Posterior vena cava (tissue), 2 donors: ENCODE measurements around the gene GSTCD. TPM values are rescaled to one million over a fixed set of nuclear protein-coding genes. Genes with fewer than 3 reads are reported as not detected.

Experiments
- DNase-seq: peaks from one replicate; pipeline ENCODE4 v3.0.0-alpha.2; 2020; ENCODE audit warnings: low spot score
- intact Hi-C, 2 donors: fragments of 100-400 bp; cut with DNase I; formaldehyde crosslinking; loops; one replicate each; pipeline versions ENCODE4 v1.14.1 to v1.14.2; 2022 to 2023
- total RNA-seq, 2 donors: library from RNA; stranded (reverse); fragmentation: NEBNext Ultra II Directional; extraction: Animal tissue kit (Norgen Biotek cat#: 25700); gene quantifications; one replicate each; pipeline ENCODE4 v1.2.1, GENCODE V29; 2021
- donor health status: DM: yes; HTN: yes; CAD: no.
- donor health status: DM: yes; HTN: yes; CAD: no.

GSTCD gene
- total RNA-seq, 2 donors from 2014 or later = 7.8 to 14.0 TPM

DNA sequence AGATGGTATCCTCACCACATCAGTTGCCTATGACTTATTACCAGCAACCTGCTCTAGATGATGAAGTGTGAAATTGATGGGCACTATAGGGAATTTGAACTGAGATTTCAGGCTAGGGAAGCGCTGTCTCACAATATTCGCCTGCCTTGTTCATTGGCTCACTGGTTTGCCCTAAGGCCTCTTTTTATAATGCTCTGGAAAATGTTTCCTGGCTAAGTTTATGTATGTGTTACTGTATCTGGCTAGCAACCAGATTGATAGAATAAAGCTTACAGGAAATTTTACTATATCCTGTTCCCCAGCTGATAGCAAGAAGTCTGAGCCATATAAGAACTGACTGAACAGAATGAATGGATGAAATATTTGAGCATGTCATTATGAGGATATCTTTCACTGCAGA lies 71.6 kb downstream of the GSTCD start:
- intact Hi-C loops = no loop called here
- DNase-seq = no peak

DNA sequence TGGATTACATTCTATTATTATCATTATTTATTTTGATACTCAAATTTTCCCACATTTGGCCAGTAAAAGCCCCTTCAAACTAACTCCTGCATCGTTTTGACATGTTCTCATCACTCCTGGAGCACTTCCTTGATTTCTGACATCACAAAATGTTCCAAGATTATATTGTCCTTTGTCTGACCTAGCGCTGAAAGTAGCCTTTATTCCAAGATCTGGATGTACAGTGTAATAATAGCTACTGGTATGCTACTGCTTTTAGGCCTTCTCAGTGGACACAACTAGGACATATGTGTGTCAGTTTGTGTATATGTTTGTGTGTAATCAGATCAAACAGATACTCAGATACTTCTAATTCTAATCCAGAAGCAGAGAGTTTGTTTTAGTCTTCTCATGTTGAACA lies 76.2 kb downstream of the GSTCD start:
- no peak for DNase-seq

DNA sequence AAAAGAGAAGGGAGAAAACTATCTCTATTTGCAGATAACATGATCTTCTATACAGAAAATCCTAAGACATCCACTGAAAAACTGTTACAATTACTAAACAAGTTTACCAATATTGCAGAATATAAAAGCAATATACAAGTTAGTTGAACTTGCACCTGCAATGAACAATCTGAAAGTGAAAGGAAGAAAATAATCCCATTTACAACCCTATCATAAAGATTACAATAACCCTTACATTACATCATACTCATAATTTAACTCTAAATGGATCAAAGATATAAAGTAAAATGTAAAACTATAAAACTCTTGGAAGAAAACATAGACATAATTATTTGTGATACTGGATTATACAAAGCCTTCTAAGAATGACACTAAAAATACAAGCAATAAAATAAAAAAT lies 77.2 kb downstream of the GSTCD start:
- intact Hi-C loops = no loop called here
- no peak for DNase-seq

More for the DNA sequence above, 76.2 kb downstream of the GSTCD start:
- intact Hi-C loops = no loop called here

GRCh38 chr4:105786748-105787147 lies 78.2 kb downstream of the GSTCD start:
- intact Hi-C loops = no loop called here
- DNase-seq = no peak

DNA sequence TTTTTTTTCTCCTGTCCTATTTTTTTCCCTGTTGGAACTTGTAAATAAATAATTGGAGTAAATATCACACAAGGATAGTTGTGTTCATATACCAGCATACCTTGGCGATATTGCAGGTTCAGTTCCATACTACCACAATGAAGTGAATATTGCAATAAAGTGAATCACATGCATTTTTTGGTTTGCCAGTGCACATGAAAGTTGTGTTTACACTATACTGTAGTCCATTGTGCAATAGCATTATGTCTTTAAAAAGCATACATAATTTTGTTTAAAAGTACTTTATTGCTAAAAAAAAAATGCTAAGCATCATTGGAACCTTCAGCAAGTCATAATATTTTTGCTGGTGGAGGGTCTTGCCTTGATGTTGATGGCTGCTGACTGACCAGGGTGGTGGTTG lies 88.6 kb downstream of the GSTCD start:
- DNase-seq = no peak

GRCh38 chr4:105805501-105806120 lies 97.0 kb downstream of the GSTCD start:
- no peak for DNase-seq
- intact Hi-C loops = no loop called here

More for the DNA sequence above, 88.6 kb downstream of the GSTCD start:
- intact Hi-C loops = no loop called here

- intact Hi-C loops = no loop called here
- no peak for DNase-seq
These were observed 98.9 kb downstream of the GSTCD start for GRCh38 chr4:105807496-105807895.

- intact Hi-C loops = no loop called here
- DNase-seq = no peak
These were observed 99.6 kb downstream of the GSTCD start for GRCh38 chr4:105808030-105808749.

GRCh38 chr4:105808750-105809041 lies 100.1 kb downstream of the GSTCD start:
- no peak for DNase-seq
- intact Hi-C loops = no loop called here

- no peak for DNase-seq
- intact Hi-C loops = no loop called here
These were observed 107.1 kb downstream of the GSTCD start for GRCh38 chr4:105815701-105816100.

- no peak for DNase-seq
- intact Hi-C loops = no loop called here
These were observed 113.5 kb downstream of the GSTCD start for GRCh38 chr4:105822061-105822460.

DNA sequence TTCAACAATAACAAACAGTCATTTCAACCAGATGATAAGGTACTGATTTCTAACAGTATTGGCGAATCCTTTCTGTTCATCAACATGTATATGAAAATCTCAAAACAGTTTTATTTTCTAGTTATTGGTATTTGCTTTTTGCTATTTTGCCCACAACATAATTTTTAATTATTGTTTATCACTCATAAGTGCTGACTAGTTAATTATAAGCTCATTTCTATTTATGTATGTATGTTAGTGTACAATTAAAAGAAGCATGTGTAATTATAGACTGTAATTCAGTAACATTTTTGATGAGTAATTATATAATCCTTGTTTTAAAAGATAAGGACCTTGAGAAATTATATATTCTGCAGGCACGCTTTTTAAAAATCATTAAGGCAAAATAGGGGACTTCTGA lies 119.5 kb downstream of the GSTCD start:
- intact Hi-C loops = no loop called here
- no peak for DNase-seq

DNA sequence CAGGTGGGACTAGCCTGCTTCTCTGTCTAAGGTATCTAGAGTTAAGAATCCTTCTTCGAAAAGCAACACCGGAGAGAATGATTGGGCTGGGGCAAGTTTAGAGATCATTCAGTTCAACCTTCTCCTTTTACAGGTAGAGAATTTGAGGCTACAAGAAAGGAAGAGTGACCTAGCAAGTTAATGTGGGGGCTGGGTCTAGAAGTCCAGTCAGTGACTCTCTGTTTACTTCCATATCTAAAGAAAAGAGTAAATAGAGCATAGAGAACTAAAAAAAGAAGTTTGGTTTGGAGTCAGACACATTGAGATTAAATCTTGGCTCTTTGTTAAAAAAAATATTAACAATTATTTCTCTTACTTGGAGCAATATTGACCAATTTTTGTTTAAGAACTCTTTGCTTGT lies 122.6 kb downstream of the GSTCD start:
- no peak for DNase-seq
- intact Hi-C loops = no loop called here

DNA sequence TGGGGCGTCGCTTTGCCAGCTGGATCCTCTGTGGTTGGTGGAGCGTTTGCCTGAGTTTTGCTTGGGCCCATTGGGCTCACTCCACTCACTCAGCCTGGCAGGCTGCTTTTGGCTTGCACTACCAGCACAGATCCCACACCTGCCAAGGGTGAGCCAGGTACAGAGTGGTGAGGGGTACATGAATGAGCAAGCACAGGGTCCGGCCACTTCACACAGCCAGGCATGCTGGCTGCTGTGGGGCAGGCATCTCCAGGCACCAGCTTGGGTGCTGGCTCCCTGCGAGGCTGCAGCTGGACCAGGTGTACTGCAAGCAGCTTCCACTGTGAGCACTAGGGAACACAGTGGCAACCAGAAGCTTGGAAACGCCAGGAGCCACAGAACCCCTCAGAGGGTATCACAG lies 126.6 kb downstream of the GSTCD start:
- DNase-seq = no peak

DNA sequence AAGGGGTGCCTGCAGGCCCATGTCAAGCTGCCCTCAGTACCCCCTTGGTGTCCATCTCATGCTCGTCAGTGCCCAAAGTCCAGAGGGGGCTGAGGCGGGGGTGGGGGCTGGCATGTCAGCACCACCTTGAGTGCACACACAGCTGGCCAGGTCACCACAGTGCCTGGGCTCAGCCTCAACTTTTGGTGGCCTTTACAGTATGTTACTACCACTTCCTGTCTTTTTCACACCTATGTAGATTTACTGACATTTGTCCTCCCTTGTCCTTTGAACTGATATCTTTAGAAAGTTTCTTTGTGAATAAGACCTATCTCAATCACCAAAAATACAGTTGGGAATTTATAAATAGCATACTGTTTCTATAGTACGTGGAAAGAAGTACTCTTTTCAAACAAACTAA lies 128.0 kb downstream of the GSTCD start:
- DNase-seq = no peak
- intact Hi-C loops = no loop called here

More for the DNA sequence above, 126.6 kb downstream of the GSTCD start:
- intact Hi-C loops = no loop called here

- DNase-seq = no peak
- intact Hi-C loops = no loop called here
These were observed 128.5 kb downstream of the GSTCD start for GRCh38 chr4:105837037-105837436.

DNA sequence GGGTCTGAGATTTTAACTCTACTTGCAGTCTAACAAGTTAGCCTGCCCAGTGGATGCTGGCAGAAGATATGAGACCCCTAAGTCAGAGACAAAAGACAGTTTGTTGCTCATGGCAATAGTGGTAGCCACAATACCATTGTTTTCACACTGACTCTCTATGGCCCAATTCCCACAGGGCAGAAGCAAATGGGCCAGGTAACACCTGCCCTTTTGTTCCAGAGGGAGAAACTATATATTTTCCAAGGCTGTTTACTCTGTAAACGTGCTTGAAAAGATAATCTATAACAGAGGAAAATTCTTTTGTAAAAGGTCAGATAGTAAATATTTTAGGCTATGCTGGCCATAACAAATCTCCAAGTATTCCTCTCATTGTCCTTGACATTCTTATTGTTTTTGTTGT lies 129.5 kb downstream of the GSTCD start:
- intact Hi-C loops = no loop called here

DNA sequence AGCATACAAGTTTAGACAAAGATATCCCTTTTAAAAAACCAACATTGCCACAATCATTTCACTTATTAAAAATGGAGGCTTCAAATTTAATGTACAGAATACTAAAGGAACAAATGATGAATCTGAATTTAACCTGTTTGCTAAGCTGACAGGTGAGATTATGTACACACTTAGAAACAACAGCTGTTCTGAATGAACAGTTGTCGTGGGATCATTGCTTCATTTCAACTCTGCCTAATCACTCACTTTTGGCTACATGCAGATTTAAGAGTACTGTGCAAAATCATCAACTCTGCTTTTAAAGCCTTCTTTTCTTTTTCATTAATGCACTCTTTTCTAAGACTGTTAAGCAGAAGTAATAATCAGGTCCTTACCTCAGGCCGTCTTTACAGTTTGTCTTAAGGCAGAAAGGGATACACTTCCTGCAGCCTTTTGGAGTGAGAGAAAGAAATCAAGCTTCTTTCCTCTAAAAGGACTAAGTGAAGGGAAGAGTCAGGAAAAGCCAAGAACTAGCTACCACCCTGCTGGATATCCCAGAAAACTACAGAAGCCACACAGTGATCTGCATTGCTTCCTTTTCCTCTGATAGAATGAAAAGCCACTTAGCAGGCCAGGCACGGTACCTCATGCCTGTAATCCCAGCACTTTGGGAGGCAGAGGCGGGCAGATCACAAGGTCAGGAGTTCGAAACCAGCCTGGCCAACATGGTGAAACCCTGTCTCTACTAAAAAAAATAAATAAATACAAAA lies 132.0 kb downstream of the GSTCD start:
- intact Hi-C loops = loop anchor here in 1 of 2 donors (10.0 kb wide), 1 partner anchor 826 kb away; no protein-coding TSS in a partner anchor
- DNase-seq = no peak

More for the DNA sequence above, 129.5 kb downstream of the GSTCD start:
- no peak for DNase-seq

DNA sequence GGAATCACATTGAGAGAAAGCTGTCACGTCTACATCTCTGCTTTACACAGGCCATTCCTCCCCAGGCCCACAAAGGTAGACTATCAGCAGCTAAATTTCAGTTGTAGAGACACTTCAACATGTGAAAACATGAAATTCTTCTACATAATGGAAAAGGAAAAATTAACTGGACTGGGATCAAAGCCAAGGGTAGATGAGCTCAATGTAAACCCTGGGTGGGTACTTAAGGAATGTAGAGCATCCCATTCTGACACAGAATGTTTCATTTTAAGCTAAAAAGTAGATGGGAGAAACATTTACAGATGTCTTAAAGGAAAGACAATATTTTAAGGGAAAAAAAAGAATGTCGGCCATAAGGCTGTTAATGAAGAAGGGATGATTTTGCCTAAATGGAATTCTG lies 135.4 kb downstream of the GSTCD start:
- DNase-seq = no peak
- intact Hi-C loops = loop anchor here in 1 of 2 donors (10.0 kb wide), 1 partner anchor 829 kb away; no protein-coding TSS in a partner anchor

- intact Hi-C loops = loop anchor here in 1 of 2 donors (10.0 kb wide), 1 partner anchor 831 kb away; no protein-coding TSS in a partner anchor
- DNase-seq = no peak
These were observed 137.0 kb downstream of the GSTCD start for GRCh38 chr4:105845559-105845958.
